ENCODE results near the gene FNDC3B. TPM values are rescaled to one million over a fixed set of nuclear protein-coding genes. Genes with fewer than 3 reads are reported as not detected.

Gene FNDC3B
- total and polyA plus RNA-seq, 2 of the 8 experiments (the other 6 are each of a cell fraction or from before 2014, with no cell fraction given), result 14.1 to 44.4 TPM

- TF ChIP-seq CHD7 (IDR thresholded peaks at IDR 0.05; ENCODE audit: insufficient replicate concordance, low read length) (no peak), NRF1 (IDR thresholded peaks at IDR 0.05; ENCODE audit: low read depth, low read length) (no peak), SUZ12 (IDR thresholded peaks at IDR 0.05; ENCODE audit: low read length) (no peak), EZH2 (IDR thresholded peaks at IDR 0.05; ENCODE audit: low read depth, low read length, severe bottlenecking) (no peak), BRCA1 (IDR thresholded peaks at IDR 0.05; ENCODE audit: low read depth, low read length) (no peak), CBX5 (IDR thresholded peaks at IDR 0.05; ENCODE audit: low read depth, low read length) (no peak)
Measured at GRCh38 chr3:172163320-172163719, 123.9 kb downstream of the FNDC3B start (continued).
